ENCODE results near the gene SMG6.
"Not testable (repeated sequence)": the region's sequence is repeated elsewhere in the genome, so short reads cannot be mapped to it uniquely, and the experiment has no call there.

Gene SMG6

DNA sequence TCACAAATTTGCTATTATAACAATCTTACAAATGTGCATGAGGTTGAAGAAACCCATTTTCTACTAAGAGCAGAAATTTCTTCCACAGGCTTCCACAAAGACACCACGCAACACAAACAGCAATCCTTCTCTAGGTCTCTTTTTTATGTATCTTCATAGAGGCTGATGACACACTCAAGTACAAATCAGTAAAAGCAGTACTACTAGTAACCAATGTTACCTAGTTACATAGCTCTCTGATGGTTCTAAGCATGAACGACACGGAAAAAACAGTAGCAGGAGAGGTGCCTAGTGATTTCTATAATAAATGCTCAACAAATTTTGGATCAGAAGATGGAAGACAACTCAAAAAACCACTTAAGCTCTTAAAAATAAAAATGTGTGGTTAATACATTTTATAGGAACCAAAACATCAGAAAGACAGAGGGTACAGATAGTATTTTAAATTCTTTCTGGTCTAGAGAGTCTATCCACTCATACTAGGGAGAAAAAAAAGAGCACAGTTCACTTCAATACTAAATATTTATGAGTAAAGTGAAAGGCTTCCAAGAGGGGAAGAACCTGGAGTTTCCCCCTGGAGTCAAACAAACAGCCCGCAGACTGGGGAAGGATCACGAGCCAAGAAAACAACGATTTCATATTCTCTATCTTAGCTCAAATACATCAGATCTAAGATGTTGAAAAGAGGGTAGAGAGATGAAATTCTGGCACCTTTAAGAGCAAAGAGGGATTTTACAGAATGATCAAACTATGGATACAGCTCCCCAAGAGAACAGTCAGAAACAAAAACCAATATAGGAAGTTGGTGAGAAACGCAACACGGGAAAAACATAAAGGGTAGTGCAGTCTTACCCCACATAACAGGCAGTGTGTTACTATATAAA is 40.2 kb downstream of the SMG6 start:
- H3K4me1 ChIP-seq (ENCODE audit: control insufficient read depth, insufficient read depth, low read length), result peaks cover 17% of the 10 kb centered on the region
- H3K9me3 ChIP-seq (ENCODE audit: control insufficient read depth in 2 of 2, low read length in 2 of 2), result no peaks in the 10 kb centered on the region
- peak overlapping the region in 1 of 2 donors; percentile 32 for H3K9ac ChIP-seq (ENCODE audit: low read length in 2 of 2)
- no peak overlapping the region for H3K27ac ChIP-seq (ENCODE audit: low read length)
- H3K27me3 ChIP-seq (ENCODE audit: control insufficient read depth in 1 of 2, insufficient read depth in 2 of 2, low read length in 2 of 2), result no peaks in the 10 kb centered on the region
- peak overlapping the region in 1 of 2 donors; percentile 17 for H3K4me3 ChIP-seq (ENCODE audit: low read length in 2 of 2)
- peaks cover 2 to 4% of the 10 kb centered on the region in 2 donors for H3K36me3 ChIP-seq (ENCODE audit: control insufficient read depth in 2 of 2, insufficient read depth in 2 of 2, low read length in 2 of 2)

DNA sequence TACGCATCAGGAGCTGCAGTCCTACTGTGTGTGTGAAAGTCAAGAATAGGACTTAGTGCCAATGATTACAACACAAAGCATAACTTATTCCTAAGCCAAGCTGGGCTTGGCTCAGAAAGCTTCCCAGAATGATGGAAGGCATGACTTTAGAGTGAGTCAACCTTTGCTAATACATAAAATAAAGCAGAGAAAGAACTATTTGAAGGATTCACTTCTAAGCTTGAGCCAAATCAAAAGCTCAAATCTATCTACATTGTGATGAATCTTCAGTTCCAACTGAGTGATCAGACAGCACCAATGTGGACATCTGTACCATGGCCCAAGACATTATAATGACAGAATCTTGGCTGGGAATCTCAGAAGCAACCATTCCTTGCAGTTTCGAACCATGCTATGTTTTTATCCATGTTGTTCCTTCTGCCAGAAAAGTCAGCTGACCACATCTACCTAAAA is 41.4 kb downstream of the SMG6 start:
- no peak overlapping the region for H3K9ac ChIP-seq (ENCODE audit: low read length in 2 of 2)
- peaks cover 17% of the 10 kb centered on the region for H3K4me1 ChIP-seq (ENCODE audit: control insufficient read depth, insufficient read depth, low read length)
- no peaks in the 10 kb centered on the region for H3K9me3 ChIP-seq (ENCODE audit: control insufficient read depth in 2 of 2, low read length in 2 of 2)
- peaks cover 2 to 4% of the 10 kb centered on the region in 2 donors for H3K36me3 ChIP-seq (ENCODE audit: control insufficient read depth in 2 of 2, insufficient read depth in 2 of 2, low read length in 2 of 2)
- H3K4me3 ChIP-seq (ENCODE audit: low read length in 2 of 2), result no peak overlapping the region
- no peaks in the 10 kb centered on the region for H3K27me3 ChIP-seq (ENCODE audit: control insufficient read depth in 1 of 2, insufficient read depth in 2 of 2, low read length in 2 of 2)
- H3K27ac ChIP-seq (ENCODE audit: low read length), result no peak overlapping the region

GRCh38 chr17:2259769-2260536 is 43.6 kb downstream of the SMG6 start:
- Histone ChIP-seq H3K4me1 (ENCODE audit: control insufficient read depth, insufficient read depth, low read length) (peaks cover 16% of the 10 kb centered on the region), H3K36me3 (ENCODE audit: control insufficient read depth in 2 of 2, insufficient read depth in 2 of 2, low read length in 2 of 2) (no peaks in the 10 kb centered on the region), H3K27ac (ENCODE audit: low read length) (peak overlapping the region; percentile 63), H3K9me3 (ENCODE audit: control insufficient read depth in 2 of 2, low read length in 2 of 2) (no peaks in the 10 kb centered on the region), H3K4me3 (ENCODE audit: low read length in 2 of 2) (no peak overlapping the region), H3K9ac (ENCODE audit: low read length in 2 of 2) (no peak overlapping the region), H3K27me3 (ENCODE audit: control insufficient read depth in 1 of 2, insufficient read depth in 2 of 2, low read length in 2 of 2) (no peaks in the 10 kb centered on the region)

DNA sequence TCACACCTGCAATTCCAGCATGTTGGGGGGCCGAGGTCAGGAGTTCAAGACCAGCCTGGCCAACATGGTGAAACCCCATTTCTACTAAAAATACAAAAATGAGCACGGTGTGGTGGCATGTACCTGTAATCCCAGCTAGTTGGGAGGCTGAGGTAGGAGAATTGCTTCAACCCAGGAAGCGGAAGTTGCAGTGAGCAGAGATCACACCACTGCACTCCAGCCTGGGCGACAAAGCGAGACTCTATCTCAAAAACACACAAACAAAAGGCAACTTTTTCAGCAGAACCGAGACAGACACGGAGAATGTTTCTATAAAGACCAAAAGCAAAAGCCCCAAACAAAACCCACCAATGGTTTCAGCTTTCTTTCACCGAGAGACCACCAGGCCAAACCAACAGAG is 44.8 kb downstream of the SMG6 start:
- not testable (repeated sequence) for H3K4me3 ChIP-seq (ENCODE audit: low read length in 2 of 2); H3K4me1 ChIP-seq (ENCODE audit: control insufficient read depth, insufficient read depth, low read length); H3K27ac ChIP-seq (ENCODE audit: low read length); H3K36me3 ChIP-seq (ENCODE audit: control insufficient read depth in 2 of 2, insufficient read depth in 2 of 2, low read length in 2 of 2); H3K27me3 ChIP-seq (ENCODE audit: control insufficient read depth in 1 of 2, insufficient read depth in 2 of 2, low read length in 2 of 2); H3K9me3 ChIP-seq (ENCODE audit: control insufficient read depth in 2 of 2, low read length in 2 of 2); H3K9ac ChIP-seq (ENCODE audit: low read length in 2 of 2)

- no peak overlapping the region for H3K9ac ChIP-seq (ENCODE audit: low read length in 2 of 2)
- no peaks in the 10 kb centered on the region for H3K4me1 ChIP-seq (ENCODE audit: control insufficient read depth, insufficient read depth, low read length)
- no peak overlapping the region for H3K27ac ChIP-seq (ENCODE audit: low read length)
- H3K36me3 ChIP-seq (ENCODE audit: control insufficient read depth in 2 of 2, insufficient read depth in 2 of 2, low read length in 2 of 2), result peaks cover 3 to 11% of the 10 kb centered on the region in 2 donors
- no peaks in the 10 kb centered on the region for H3K27me3 ChIP-seq (ENCODE audit: control insufficient read depth in 1 of 2, insufficient read depth in 2 of 2, low read length in 2 of 2)
- H3K4me3 ChIP-seq (ENCODE audit: low read length in 2 of 2), result no peak overlapping the region
- H3K9me3 ChIP-seq (ENCODE audit: control insufficient read depth in 2 of 2, low read length in 2 of 2), result no peaks in the 10 kb centered on the region
Observed at GRCh38 chr17:2253768-2254406, 49.7 kb downstream of the SMG6 start.

GRCh38 chr17:2253362-2253761 is 50.2 kb downstream of the SMG6 start:
- Histone ChIP-seq H3K27me3 (ENCODE audit: control insufficient read depth in 1 of 2, insufficient read depth in 2 of 2, low read length in 2 of 2) (no peaks in the 10 kb centered on the region), H3K4me3 (ENCODE audit: low read length in 2 of 2) (no peak overlapping the region), H3K4me1 (ENCODE audit: control insufficient read depth, insufficient read depth, low read length) (no peaks in the 10 kb centered on the region), H3K36me3 (ENCODE audit: control insufficient read depth in 2 of 2, insufficient read depth in 2 of 2, low read length in 2 of 2) (peaks cover 3 to 11% of the 10 kb centered on the region in 2 donors), H3K9ac (ENCODE audit: low read length in 2 of 2) (no peak overlapping the region), H3K9me3 (ENCODE audit: control insufficient read depth in 2 of 2, low read length in 2 of 2) (no peaks in the 10 kb centered on the region), H3K27ac (ENCODE audit: low read length) (no peak overlapping the region)

DNA sequence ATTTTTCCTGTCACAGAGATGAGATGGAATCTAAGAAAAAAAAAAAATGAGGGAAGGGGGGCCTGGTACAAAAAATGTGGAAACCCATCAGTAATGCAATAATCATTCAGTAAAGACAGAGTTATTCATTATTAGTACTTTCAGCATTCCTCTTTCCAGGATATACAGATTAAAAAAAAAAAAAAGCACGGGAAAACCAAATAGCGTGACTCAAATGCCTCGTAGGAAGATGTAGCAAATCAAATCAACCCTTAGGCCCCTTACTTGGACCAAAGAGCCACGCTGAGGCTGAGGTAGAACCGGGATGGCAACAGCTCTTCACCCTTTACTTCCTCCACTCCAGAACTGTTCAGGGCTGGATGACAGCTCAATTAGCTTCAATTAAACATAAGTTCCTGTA is 52.5 kb downstream of the SMG6 start:
- H3K9ac ChIP-seq (ENCODE audit: low read length in 2 of 2), result no peak overlapping the region
- H3K36me3 ChIP-seq (ENCODE audit: control insufficient read depth in 2 of 2, insufficient read depth in 2 of 2, low read length in 2 of 2), result peaks cover 3 to 11% of the 10 kb centered on the region in 2 donors
- H3K4me1 ChIP-seq (ENCODE audit: control insufficient read depth, insufficient read depth, low read length), result no peaks in the 10 kb centered on the region
- H3K27ac ChIP-seq (ENCODE audit: low read length), result no peak overlapping the region
- H3K9me3 ChIP-seq (ENCODE audit: control insufficient read depth in 2 of 2, low read length in 2 of 2), result no peaks in the 10 kb centered on the region
- H3K27me3 ChIP-seq (ENCODE audit: control insufficient read depth in 1 of 2, insufficient read depth in 2 of 2, low read length in 2 of 2), result no peaks in the 10 kb centered on the region
- H3K4me3 ChIP-seq (ENCODE audit: low read length in 2 of 2), result no peak overlapping the region

- Histone ChIP-seq H3K27me3 (ENCODE audit: control insufficient read depth in 1 of 2, insufficient read depth in 2 of 2, low read length in 2 of 2) (no peaks in the 10 kb centered on the region), H3K36me3 (ENCODE audit: control insufficient read depth in 2 of 2, insufficient read depth in 2 of 2, low read length in 2 of 2) (peaks cover 3 to 11% of the 10 kb centered on the region in 2 donors), H3K27ac (ENCODE audit: low read length) (no peak overlapping the region), H3K9ac (ENCODE audit: low read length in 2 of 2) (no peak overlapping the region), H3K4me1 (ENCODE audit: control insufficient read depth, insufficient read depth, low read length) (no peaks in the 10 kb centered on the region), H3K9me3 (ENCODE audit: control insufficient read depth in 2 of 2, low read length in 2 of 2) (no peaks in the 10 kb centered on the region), H3K4me3 (ENCODE audit: low read length in 2 of 2) (no peak overlapping the region)
Observed at GRCh38 chr17:2250140-2251095, 53.2 kb downstream of the SMG6 start.

- H3K9me3 ChIP-seq (ENCODE audit: control insufficient read depth in 2 of 2, low read length in 2 of 2), result no peaks in the 10 kb centered on the region
- peaks cover 3 to 20% of the 10 kb centered on the region in 2 donors for H3K36me3 ChIP-seq (ENCODE audit: control insufficient read depth in 2 of 2, insufficient read depth in 2 of 2, low read length in 2 of 2)
- H3K4me1 ChIP-seq (ENCODE audit: control insufficient read depth, insufficient read depth, low read length), result peaks cover 10% of the 10 kb centered on the region
- no peaks in the 10 kb centered on the region for H3K27me3 ChIP-seq (ENCODE audit: control insufficient read depth in 1 of 2, insufficient read depth in 2 of 2, low read length in 2 of 2)
- H3K9ac ChIP-seq (ENCODE audit: low read length in 2 of 2), result no peak overlapping the region
- no peak overlapping the region for H3K4me3 ChIP-seq (ENCODE audit: low read length in 2 of 2)
- H3K27ac ChIP-seq (ENCODE audit: low read length), result no peak overlapping the region
Observed at GRCh38 chr17:2247005-2247404, 56.6 kb downstream of the SMG6 start.
